ENCODE data around the gene SCTR.
"Not testable (repeated sequence)": the region's sequence is repeated elsewhere in the genome, so short reads cannot be mapped to it uniquely, and the experiment has no call there.

Gene SCTR

DNA sequence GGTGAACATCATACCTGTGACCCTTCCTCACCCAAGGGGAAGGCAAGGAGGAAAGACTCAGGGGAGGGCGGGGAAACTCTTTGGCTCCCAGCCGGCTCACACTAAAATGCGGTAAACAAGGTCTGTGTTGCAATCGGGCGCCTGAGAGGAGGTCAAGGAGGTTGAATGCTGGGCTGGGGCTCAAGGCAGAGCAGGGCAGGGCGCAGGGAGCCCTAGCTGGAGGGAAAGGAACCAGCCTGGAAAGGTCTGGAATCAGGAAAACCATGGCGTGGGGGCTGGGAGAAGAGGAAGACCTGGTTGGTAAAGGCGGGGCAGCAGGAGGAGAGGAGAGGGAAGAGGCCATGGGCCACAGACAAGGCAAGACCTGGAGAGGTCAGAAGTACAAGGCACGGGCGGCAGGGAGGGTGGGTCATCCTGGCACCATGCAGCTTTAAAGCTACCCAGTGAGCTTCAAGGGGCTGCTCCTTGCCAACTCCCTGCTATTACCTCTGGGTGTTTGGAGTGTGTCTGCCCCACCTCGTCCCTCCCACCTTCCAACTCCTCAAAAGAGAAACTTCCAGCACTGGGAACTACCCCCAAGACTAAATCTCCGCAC is 97.4 kb downstream of the SCTR start:
- DNase-seq, result no peak

DNA sequence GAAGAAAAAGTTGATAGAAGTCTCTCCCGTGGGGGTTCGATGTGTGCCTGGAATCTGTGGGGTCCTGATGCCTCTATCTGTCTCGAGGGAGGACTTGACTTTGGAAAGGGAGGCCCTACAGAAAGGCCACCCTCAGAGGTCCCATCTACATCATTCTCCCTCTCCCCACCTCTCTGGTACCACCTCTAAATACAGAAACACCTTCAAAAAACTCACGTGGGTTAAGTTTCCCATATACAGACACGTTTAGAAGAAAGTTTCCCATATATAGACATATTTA is 97.9 kb downstream of the SCTR start:
- no peak for DNase-seq

DNA sequence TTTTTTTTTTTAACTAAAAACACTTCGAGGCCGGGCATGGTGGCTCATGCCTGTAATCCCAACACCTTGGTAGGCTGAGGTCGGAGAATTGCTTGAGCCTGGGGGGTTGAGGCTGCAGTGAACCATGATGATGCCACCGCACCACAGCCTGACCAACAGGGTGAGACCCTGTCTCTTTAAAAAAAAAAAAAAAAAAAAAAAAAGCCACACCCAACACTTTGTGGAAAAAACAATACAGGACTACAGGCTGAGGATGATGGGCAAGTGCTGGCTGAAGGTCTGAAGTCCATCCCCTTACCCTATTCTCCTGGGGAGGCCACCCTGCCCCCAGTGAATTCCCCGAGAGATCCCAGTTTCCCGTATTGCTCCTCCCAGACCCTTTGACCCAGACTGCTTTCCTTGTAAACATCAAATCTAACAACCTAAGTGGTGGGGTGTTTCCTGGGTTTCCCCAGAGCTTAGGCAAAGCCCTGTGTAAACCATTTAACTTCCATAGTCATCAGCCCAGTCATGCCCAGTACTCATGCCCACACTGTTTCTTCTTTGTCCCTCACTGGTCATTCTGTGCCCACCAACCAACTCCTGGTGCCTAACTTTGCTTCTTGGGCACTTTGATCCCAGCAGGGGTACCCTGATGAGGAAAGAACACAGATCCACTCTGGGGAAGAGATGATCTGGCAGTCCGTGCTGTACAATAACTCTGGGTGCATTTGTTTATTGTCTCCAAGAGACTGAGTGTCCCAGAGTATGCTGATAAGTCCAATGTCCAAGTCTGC is 98.5 kb downstream of the SCTR start:
- DNase-seq, result no peak

DNA sequence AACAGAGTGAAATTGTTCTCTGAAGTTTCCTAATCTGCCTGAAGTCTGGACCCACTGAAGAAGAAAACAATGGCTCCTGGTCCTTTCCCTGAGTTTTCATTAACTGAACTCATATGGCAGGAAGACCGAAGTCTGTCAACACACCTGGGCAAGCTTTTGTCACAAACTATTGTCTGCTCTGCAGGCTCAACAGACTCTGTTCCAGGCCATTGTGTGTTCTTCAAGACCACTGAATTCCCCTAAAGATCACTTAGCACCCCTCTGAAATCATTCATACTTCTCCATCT is 99.2 kb downstream of the SCTR start:
- no peak for DNase-seq

DNA sequence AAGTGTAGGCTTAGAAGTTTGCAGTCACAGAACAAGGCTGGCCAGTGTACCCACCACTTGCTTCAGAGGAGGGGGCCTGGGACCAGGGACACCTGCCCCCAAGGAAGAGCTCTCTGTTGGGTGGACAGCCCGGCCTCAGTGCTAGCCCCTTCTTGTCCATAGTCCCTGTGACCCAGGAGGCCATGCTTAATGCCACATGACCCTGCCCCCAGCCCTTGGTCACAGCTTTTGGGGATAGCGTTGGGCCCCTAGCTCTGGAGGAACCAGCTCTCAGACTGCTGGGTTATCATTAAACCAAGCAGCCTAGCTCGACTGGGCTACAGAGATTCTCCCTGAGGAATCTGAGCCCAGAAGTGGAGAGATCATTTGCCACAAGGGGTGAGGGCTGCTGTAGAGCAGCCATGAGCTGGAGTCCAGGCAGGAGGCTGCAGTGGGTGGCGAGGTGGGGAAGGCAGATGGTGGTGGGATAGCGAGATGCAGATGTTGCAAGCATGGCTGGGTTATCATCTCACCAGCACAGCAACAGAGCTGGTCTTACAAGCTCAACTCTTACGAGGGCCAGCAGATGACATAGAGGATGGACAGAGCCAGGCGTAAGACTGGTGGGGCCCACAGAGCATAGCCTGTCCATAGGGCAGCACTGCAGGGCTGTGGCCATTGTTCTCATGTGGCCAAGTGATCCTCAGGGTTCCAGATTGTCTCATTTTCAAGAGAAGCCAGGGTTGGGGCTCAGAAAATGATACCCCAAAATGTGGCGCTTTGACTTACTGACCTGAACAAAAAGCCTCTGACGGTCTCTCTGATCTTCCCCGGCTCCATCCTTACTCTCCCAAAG is 99.8 kb downstream of the SCTR start:
- no peak for DNase-seq

DNA sequence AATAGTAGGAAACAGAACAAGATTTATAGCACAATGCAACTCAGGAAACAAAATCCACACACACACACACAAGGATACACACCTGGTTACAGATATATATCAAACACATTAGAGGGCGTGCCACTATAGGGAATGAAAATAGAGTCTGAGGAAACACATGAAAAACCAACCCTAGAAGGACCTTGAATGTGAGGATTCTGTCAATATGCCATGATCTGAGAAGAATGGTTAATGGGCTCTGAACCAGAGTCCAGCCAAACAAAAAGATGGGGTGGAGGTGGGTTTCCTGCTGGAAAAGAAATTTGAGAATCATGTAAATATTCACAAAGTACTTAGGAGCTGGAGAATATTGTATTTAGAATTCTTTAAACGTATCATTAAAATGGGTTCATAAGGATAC is 100.5 kb downstream of the SCTR start:
- no peak for DNase-seq

DNA sequence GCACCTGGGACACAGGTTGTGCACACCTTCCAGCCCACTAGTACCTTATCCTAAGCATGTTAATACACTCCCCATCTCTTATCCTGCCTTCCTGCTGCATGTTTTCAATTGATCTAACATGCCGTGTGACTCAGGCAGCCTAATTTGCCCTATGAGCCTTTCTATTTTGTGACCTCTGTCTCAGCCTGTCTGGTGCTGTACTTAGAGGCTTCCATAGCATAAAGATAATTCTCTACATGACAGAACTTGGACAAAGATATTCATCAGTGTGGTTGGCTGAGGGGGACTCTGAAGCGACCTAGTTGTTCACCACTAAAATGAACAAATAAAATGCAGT is 101.2 kb downstream of the SCTR start:
- no peak for DNase-seq

DNA sequence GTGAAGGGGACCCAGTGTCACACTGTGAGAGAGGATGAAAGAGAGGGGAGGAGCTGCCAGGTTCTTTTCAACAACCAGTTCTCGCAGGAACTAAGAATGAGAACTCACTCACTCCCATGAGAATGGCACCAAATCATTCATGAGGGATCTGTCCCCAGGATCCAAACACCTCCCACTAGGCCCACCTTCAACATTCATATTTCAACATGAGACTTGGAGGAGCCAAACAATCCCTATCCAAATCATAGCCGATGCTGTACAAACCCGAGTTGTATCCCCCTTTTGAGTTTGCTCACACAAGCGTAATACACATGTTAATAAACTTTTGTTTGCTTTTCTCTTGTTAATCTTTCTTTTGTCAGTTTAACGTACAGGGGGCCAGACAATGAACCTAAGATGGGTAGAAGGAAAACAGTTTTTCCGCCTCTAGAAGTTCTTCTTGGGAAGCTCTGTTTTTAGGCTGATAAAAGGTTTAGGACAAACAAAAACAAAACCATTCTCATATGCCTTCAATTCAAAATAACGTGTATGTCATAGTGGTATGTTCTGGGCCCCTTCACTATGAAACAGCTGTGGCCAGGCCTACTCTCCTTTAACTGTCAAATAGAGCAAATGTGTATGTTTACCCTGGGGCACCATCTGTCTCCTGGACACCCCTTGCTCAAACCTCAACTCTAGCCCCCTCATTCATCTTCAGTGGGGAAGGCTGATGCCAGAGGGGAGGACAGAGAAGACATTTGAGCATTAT is 101.7 kb downstream of the SCTR start:
- no peak for DNase-seq

DNA sequence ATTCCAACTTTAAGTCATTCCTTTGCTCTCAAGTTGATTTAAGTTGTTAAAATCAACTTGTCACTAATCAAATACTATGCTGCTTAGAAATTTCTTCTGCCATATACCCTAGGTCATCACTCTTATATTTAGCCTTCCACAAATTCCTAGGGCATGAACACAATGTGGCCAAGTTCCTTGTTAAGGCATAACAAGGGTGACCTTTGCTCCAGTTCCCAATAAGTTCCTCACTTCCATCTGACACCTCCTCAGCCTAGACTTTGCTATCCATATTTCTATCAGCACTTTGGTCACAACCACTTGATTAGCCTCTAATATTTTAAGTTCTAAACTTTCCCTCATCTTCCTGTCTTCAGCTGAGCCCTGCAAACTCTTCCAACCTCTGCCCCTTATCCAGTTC is 102.5 kb downstream of the SCTR start:
- no peak for DNase-seq

DNA sequence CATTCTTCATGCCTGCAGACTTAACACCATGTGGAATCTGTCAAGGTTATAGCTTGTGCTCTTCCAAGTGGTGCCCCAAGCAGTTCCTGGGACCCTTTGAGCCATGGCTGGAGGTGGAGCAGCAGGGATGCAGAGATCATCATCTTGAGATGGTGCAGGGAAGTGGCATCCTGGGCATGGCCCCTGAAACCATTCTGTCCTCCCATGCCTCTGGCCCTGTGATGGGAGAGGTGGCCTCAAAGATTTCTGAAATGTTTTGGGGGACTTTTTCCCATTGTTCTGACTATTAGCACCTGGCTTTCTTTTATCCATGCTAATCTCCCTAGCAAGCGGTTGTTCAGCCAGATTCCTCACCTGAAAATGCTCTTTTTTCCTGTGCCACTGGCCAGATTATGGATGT is 103.0 kb downstream of the SCTR start:
- no peak for DNase-seq

DNA sequence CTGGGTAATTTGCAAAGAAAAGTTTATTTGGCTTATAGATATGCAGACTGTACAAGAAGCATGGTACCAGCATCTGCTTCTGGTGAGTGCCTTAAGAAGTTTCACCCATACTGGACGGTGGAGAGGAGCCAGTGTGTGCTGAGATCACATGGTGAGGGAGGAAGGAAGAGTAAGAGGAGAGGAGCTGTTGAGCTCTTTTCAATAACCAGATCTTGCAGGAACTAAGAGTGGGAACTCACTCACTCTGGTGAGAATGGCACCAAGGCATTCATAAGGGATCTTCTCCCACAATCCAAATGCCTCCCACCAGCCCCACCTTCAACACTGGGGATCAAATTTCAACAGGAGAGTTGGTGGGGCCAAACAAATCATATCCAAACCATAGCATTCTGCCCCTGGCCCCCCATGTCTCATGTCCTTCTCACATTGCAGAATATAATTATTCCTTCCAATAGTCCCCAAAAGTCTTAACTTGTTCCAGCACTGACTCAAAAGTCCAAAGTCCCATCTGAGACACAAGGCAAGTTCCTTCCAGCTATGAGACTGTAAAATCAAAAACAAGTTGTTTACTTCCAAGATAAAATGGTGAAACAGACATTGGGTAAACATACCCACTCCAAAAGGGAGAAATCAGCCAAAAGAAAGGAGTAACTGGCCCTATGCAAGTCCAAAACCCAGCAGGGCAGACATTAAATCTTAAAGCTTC is 104.3 kb downstream of the SCTR start:
- no peak for DNase-seq

DNA sequence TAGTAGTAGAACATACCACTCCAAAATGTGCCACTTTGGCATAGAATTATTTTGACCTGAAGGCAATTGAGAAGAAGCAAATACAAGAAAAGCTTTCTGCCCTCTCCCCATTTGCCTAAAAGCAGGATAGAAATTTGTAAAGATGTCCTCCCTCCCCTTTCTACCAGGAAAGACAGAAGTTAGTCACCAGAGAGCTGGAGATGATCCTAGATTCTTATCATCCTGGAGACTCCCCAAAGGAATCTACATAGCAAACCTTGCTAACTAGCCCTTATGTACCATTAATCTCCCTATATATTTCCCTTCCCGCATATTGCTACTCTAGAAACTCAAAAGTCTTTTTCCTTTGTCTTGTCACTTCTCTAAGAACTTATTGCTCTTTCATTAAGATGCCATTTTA is 105.2 kb downstream of the SCTR start:
- no peak for DNase-seq

DNA sequence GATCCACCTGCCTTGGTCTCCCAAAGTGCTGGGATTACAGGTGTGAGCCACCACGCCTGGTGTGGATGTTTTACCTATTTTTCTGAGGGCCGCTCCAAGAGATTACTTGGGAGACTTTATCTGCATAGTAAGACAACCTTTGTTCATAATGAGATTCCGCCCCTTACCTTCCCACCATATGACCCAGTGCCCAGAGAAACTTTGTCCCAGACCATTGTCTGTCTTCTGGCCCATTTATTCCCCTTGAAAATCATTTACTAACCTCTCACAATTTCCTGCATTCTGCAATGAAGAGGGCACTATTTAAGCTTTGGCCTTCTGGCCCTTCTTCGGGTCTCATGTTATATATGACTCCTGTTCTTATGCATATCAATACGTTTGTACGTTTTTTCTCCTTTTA is 106.4 kb downstream of the SCTR start:
- no peak for DNase-seq

DNA sequence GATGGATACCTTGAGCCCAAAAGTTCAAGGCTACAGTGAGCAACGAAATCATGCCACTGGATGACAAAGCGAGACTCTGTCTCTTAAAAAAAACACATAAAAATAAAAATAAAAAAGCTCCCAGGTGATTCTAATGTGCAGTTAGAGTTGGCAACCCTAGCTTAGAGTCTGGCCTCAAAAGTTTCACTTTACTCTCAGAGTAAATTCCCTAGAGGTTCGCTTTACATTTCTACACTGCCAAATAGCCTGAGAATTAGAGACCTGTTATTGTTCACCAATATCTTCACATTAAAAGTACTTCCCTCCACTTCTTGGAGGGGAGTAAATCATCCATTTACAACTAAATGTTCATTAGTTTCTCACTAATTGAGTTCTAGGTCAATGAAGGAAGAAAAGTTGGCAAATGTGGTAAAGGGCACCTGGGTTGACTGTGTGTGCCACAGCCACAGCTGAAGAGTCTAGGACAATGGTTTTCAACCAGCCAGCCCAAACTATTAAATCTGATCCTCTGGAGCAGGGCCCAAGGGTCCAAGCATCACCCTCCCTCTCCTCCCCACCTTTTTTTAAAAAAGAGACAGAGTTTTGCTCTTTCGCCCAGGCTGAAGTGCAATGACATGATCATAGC is 107.9 kb downstream of the SCTR start:
- no peak for DNase-seq

DNA sequence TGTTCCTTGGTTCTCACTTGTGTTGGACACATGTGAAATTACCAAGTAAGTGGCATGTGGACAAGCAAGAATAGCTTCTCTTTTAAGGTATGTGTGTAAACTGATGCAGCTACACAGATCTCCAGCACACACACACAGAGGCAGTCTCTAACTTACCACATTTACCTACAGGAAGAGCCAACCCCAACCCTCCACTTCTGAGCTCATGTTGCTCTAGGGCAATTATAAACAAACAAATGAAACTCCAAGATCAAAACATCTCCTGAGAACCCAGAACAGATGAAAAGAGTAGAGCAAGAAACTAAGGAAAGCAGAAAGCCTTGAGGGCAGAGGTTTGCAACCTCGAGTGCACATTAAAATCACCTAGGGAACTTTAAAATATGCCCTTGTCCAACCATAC is 108.7 kb downstream of the SCTR start:
- no peak for DNase-seq

DNA sequence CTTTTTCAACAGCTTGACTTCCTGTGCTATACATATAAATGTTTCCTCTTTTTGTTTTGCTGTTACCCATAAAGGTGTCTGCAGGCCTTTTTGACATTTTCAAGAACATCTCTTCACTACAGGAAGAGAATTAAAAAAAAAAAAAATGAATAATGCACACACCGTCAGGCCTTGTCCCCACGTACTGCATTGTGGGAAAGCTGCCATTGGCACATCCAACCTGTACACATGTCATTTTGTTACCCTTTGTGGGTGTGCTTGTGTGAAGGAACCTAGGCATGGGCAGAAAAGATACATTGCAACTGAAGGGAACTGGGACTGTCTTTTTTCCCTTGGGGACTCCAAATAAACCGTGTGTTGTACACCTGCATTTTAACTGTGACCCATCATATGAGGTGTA is 109.4 kb downstream of the SCTR start:
- DNase-seq, result no peak

DNA sequence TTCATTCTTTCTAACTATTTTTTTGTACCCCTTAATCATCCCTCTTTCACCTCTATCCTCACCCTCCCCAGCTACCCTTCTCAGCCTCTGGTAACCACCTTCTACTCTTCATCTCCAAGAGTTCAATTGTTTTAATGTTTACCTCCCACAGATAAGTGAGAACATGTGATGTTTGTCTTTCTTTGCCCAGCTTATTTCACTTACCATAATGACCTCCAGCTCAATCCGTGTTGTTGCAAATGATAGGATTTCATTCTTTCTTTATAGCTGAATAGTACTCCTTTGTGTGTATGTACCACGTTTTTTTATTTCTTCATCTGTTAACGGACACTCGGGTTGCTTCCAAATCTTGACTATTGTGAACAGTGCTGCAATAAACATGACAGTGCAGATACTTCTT is 114.8 kb downstream of the SCTR start:
- DNase-seq, result no peak

DNA sequence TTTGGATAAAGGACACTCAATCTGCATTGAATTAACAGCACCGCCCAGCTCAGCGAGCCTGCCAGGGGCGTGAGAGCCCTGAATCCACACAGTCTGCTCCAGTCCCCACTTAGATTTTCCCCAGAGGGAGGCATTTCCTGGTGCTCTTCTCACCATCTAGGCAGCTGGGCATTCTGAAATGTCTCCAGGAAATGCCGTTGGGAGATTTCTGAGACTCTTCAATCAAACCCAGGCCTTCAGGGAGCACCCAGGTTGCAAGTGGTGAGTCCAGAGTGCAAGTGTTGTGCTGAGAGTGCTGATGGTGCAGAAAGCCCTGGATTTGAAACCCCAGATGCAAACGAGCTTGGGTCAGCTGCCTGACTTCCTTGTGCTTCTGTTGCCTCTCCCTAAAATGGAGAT is 116.1 kb downstream of the SCTR start:
- DNase-seq, result no peak

DNA sequence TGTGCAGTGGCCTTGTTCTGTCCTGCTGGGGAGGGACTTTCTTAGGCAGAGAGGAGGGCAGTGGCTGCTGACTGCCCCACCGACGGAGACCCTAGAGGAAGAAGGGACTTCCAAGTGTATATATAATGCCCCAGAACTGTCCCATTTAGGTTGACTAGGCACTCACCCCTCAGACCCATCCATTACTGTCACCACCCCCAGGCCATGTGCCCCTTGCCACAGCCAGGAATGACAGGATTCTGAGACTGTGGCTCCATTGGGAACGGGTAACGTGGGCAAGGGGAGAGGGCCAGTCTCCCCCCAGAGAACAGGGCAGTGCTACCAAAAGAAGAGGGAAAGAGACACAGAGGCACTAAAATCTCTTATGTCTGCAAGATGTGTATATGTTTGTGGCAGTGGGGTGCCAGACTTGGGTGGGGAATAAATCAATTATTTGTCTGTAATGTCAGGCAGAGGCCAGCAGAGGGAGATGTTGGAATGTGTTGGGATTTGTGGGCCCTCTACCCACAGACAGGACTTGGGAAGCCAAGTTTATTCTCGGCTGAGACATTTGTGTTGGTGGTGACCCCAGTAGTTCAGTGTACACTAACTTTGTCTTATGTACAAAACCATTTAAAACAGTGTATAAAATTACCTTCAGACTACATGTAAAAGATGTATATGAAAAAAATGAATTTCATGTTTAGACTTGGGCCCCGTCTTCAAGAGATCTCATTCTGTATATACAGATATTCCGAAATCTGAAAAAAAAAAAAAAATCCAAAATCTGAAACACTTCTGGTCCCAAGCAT is 116.7 kb downstream of the SCTR start:
- no peak for DNase-seq

DNA sequence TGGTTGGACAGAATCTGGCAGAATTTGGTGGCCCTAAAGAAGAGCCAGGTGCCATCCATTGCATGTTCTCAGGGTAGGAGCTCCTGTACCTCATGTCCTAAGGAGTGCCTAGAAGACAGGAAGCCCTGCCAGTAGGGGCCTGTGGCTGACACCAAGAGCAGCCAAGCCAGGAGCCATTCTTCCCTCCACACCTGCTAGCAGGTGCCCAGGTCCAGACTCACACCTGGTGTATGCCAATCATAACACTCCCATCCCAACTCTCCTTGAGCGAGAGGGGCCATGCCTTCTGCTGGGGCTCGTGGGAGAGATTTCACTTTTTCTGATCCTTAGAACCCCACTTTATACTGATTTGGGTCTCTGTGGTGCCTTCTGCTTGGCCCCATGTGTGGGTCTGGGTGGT is 119.1 kb downstream of the SCTR start:
- no peak for DNase-seq

DNA sequence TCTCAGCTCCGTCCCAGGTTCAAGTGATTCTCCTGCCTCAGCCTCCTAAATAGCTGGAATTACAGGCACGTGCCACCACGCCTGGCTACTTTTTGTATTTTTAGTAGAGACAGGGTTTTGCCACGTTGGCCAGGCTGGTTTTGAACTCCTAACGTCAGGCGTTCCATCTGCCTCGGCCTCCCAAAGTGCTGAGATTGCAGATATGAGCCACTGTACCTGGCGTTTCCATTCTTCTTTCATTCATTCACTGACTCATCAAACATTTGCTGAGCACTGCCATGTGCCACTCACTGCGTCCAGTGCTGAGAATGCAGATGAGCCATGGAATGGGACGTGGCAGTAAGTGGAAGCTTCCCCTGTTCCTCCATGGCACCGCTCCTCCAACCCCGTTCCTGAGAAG is 120.7 kb downstream of the SCTR start:
- DNase-seq, result not testable (repeated sequence)
